Activated T-cell treated with anti-CD3 and anti-CD28 coated beads, Interleukin-2, amount 50 U/mL, for 1 hour (primary cell): ENCODE results near the gene ZDHHC14.
"Not testable (repeated sequence)": the region's sequence is repeated elsewhere in the genome, so short reads cannot be mapped to it uniquely, and the experiment has no call there.

Experiments used
- DNase-seq: peaks from one replicate; pipeline ENCODE4 v3.0.0-alpha.2; 2020

The ZDHHC14 gene

DNA sequence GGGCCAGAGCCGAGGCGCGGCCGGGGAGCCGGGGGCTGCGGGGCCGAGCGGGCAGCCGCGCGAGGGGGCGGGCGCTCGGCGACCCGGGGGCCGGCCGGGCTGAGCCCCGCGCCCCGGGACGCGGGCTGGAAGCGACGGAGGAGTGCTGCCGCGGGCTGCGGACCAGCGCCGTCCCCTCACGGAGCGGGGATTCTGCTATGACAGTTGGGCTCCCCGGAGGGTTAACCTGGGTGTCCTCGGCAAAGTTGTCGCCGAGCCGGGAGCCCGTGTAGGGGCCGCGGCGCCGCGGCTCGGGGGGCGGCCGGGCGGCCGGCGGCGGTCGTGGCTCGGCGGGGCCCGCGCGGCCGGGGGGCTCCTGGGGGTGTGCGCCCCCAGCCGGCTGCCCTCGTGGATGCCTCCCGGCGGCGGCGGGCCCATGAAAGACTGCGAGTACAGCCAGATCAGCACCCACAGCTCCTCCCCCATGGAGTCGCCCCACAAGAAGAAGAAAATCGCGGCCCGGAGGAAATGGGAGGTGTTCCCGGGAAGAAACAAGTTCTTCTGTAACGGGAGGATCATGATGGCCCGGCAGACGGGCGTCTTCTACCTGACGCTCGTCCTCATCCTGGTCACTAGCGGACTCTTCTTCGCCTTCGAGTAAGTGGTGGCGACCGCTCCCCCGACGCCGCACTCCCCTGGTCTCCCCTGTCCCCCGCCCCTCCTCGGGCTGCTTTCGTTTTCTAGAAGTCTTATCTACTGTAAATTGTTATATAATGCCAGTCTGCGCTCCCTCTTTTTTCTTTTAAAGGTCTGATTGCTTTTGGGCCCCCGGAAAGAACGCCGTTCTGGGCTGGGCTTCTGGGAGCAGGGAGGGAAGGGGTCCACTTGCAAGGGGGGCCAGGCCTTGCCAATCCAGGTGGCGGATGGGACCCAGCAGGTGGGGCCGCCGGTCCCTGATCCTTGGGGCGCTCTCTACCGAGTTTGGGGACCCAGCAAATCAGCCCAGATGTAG is 936 bp downstream of the ZDHHC14 start:
- peak; percentile 66 for DNase-seq

DNA sequence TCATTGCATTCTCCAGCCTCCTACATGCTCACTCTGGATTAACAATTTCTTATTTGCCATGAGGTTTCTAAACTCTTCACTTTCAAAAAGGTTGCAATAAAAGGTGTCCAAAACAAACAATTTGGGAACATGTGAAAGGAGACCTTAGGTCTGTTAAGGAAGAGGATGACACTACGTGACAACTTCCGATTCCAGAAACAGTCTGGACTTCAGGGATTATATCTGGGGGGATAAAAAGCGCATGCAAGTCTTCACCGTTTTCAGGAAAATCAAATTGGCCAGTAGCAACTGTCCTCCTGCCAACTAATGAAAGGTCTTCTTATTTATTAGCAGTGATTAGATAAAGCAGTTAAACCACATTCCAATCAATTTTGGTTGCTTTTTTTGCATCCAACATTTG is 1.8 kb downstream of the ZDHHC14 start:
- DNase-seq = no peak

DNA sequence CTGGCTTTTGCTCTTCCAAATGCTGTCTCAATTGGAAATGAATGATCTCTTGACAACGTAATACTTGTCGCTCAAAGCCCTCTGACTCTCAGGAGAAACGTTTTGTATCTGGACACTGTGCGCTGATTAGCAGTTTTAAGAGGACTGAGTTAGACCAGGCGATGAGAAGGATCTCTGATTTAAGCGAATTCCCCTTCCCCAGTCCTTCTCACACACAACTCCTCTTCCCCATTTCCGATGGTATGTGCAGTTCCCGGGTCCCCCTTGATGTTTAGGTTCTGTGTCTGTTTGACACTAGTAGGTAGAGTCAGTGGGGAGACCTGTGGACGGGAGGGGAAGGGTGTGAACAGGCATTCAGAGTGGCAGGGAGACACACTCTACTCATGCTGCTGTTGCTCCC is 2.5 kb downstream of the ZDHHC14 start:
- DNase-seq = no peak

DNA sequence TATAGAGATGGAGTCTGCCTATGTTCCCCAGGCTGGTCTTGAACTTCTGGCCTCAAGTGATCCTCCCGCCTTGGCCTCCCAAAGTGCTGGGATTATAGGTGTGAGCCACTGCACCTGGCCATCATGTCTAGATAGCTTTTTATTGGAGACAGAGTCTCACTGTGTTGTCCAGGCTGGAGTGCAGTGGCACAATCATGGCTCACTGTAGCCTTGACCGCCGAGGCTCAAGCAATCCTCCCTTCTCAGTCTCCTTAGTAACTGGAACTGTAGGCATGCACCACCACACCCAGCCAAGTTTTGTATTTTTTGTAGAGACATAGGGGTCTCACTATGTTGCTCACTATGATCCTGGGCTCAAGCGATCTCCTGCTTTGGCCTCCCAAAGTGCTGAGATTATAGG is 4.0 kb downstream of the ZDHHC14 start:
- DNase-seq = not testable (repeated sequence)

DNA sequence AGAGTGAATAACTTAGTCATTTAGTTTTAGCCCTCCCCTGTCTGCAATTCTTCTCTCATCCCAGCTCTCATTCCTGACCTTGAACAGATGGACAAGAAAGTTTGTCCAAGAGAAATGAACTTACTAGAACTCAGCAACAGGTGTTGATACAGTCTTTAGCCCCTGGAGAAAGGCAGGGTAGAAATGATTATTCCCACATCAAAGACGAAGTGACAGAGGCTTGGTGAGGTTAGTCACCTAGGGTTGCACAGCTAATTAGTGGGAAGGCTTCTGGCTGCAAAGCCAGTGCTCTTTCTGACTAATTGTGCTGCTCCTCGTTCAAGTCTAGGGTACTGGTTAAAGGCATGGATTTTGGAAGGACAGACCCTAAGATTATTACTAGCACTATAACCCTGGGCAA is 4.5 kb downstream of the ZDHHC14 start:
- DNase-seq = no peak

DNA sequence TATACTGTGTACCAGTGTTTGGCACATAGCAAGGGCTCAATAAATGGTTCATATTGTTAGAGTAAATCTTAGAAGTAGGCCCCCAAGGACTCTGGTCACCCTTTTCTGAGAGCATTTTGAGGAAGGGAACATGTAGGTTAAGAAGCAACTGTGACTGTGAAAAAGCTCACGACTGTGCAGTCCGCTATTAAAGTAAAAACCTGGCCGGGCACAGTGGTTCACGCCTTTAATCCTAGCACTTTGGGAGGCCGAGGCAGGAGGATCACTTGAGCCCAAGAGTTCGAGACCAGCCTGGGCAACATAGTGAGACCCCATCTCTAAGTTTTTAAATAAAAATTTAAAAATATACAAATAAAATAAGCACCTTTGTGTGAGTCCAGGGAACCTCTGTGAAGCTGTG is 5.0 kb downstream of the ZDHHC14 start:
- no peak for DNase-seq

DNA sequence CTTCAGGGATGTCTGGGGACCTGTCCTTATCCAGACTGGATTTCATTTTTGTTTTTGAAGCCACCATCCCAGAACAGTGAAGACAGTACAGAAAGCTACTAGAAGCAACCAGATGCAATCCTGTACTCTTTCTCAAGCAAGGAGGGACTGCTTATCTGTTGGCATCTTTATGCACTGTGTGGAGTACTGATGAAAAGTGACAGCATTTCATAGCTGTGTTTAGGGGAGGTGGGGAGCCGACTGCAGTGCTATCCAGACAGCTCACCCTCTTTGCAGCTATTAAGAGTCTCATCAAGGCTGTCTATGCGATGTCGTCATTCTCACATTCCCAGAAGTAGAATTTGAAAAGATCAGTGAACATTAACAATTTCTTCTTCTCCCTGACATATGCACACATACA is 5.5 kb downstream of the ZDHHC14 start:
- no peak for DNase-seq

DNA sequence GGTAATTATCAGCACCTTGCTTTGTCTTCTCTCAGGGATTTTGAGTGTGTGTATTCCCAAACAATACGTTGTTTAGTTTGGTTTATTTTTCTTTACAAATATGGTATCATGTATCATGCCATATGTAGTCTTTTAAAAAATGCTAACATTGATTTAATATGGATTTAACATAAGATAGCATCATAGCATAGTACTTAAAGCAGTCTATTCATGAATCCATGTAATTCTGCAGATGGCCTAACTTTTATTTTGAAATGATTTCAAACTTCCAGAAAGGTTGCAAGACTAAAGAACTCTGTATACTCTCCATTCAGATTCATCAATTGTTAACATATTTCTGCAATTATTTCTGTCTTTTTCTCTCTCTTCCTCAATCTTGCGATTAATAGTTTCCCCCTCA is 7.9 kb downstream of the ZDHHC14 start:
- no peak for DNase-seq

DNA sequence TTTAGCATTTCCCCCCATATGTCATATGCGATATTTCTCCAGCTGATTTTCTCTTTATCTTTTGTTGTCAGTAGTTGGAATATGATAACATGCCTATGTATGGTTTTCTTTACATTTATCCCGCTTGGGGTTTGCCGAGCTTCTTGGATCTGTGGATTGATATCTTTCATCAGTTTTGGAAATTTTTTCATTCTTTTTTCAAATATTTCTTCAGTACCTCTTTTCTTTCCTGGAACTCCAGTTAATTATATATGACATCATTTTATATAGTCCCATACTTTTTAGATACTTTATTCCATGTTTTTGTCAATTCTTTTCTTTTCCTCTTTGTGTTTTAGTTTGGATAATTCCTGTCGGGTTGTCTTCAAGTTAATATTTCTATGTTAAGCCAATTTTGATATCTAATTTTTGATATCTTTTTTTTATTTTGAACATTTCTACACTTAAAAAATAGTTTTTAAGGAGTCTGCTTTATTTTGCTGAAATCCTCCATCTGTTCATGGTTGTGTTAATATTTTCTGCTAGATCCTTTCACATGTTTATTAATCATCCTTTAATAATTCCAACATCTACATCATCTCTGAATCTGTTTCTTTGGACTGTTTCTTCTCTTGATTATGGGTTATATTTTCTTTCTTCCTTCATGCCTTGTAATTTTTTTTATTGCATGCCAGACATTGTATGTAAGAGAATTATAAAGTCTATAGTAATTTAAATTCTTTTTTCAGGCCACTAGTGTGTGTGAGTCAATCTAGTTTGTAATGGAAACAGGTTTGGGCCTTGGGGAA is 9.5 kb downstream of the ZDHHC14 start:
- no peak for DNase-seq

DNA sequence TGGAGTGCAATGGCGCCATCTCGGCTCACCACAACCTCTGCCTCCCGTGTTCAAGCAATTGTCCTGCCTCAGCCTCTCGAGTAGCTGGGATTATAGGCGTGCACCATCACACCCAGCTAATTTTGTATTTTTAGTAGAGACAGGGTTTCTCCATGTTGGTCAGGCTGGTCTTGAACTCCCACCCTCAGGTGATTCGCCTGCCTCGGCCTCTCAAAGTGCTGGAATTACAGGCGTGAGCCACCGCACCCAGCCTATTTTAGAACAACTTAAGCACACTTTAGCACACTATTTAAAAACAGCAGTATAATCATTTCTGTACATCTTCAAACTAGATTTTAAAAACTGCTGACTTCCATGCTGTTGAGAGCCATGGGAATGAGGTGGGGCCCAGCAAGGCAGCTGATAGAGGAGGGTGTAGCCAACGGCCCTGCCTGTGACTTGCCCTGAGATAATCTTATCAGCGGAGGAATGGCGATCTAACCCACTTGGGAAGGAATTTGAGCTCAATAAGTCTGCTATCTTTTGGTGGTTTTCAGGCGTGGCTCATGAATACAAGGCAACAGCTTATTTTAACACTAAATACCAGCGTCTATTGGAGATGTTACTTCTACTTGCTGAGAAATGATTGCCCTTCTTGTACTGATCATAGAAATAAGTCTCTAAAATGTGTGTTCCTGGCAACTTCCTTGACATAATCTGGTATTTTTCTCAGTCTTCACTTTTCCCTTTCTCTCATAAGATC is 12.1 kb downstream of the ZDHHC14 start:
- DNase-seq = no peak

DNA sequence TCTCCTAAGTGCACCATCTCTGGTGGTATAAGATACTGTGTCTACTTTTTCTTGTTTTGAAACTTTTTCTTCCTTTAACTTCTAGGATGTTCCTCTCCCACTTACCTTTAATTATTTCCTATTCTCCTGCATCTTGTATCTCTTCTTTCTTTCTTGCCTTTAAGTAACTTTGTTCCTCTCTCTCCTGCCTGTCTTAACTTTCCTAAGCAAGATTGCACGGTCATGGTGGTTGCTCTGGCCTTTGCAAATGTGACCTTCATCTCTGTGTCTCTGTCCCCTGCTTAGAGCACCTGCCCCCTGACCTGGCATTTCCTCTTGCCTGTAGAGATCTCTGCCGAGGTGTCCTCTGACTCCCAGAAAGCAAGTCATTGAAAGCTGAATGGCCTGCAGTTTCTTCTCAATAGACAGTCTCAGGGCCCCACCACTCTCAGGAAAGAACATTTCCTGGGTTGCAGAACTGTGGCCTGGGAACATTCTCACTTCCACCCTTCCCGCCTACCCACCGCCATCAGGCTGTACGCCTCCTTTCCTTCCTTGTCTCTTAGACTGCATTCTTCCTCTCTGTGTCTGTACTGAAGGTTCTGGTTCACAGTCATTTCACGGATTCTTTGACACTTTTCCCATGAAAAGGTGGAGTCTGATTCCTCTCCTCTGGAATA is 12.8 kb downstream of the ZDHHC14 start:
- DNase-seq = no peak

DNA sequence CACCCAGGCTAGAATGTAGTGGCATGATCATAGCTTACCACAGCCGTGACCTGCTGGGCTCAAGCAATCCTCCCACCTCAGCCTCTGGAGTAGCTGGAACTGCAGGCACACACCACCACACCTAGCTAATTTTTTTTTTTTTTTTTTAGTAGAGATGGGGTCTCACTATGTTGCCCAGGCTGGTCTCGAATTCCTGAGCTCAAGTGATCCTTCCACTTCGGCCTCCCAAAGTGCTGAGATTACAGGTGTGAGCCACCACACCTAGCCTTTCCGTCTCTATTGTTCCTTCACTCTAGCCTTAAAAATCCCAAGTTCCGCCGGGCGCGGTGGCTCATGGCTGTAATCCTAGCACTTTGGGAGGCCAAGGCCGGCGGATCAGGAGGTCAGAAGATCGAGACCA is 14.2 kb downstream of the ZDHHC14 start:
- DNase-seq = not testable (repeated sequence)

DNA sequence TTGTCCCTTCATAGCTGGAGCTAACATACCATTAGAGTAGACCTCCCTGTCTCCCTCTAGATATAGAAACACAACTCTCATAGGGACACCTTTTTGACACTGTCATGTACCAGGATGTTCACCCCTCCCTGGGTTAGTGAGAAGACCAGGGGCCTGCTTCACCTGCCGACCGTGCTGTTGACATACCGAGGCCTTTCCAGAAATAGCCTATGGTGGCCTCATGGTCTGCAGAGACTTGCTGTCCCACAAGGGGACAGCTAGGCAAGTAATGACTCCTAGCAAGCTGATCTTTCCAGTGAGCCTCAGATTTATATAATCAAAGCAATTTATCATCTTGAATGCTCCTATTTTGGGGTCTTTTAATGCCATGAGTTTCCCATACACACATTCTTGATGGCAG is 15.0 kb downstream of the ZDHHC14 start:
- no peak for DNase-seq

DNA sequence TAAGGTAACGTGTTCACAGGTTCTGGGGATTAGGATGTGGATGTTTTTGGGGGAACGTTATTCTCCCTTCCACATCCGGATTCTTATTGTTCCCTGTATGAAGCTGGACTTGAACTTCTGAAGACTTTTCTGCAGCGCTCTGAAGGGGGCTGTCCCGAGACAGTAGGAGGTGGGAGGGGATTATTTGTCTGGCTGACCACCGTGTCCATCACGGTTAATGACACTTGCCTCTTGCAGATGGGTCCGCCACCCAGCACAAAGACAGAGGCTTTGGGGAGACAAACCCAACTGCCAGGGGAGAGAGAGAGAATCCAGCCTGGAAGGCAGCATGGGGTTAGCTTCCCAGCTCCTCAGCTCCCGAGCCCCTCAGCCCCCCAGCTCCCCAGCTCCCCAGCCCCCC is 16.7 kb downstream of the ZDHHC14 start:
- DNase-seq = no peak

DNA sequence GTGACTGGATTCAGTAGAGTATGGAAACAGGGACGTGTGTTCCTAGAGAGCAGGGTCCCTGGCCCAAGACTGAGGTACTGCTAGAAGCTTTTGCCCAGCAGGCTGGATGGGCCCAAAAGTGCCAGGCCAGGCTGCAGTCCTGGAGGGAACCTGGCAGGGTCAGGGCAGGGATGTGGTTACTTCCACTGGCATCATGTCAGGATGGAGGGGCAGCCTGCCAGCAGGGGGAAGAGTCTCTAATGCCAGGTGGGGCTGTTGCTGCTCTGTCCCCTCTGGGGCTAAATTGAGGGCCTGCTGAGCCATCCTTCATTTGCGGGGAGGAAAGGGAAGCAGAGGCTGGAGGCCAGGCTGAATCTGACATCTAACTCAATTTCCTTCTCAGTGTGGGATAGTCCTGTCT is 17.2 kb downstream of the ZDHHC14 start:
- DNase-seq = no peak

DNA sequence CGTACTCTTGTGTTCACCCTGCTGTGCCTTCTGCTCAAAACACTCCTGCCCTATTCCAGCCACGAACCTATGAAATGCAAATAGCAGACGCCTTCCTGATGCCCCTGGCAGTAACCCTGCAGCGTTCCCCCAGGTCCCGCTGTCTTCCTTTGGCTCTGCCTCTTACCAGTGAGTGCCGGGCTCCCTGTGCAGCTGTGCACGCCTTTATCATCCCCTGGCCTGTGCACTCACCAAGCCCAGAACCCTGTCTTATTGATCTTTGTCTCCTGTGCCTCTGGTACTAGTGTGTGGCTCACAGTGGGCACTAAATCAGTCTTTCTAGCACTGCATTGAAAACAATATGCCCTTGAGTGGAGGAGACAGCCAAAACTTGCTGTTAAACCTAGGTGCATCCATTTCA is 19.7 kb downstream of the ZDHHC14 start:
- DNase-seq = no peak

DNA sequence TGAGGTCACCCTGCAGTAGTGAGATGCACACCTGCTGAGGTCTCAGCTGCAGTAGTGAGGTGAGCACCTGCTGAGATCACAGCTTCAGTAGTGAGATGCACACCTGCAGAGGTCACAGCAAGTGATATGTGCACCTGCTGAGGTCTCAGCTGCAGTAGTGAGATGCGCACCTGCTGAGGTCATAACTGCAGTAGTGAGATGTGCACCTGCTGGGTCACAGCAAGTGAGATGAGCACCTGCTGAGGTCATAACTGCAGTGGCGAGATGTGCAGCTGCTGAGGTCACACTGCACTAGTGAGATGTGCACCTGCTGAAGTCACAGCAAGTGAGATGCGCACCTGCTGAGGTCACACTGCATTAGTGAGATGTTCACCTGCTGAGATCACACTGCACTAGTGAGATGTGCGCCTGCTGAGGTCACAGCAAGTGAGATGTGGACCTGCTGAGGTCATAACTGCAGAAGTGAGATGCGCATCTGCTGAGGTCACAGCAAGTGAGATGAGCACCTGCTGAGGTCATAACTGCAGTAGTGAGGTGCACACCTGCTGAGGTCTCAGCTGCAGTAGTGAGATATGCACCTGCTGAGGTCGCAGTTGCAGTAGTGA is 20.8 kb downstream of the ZDHHC14 start:
- DNase-seq = no peak

DNA sequence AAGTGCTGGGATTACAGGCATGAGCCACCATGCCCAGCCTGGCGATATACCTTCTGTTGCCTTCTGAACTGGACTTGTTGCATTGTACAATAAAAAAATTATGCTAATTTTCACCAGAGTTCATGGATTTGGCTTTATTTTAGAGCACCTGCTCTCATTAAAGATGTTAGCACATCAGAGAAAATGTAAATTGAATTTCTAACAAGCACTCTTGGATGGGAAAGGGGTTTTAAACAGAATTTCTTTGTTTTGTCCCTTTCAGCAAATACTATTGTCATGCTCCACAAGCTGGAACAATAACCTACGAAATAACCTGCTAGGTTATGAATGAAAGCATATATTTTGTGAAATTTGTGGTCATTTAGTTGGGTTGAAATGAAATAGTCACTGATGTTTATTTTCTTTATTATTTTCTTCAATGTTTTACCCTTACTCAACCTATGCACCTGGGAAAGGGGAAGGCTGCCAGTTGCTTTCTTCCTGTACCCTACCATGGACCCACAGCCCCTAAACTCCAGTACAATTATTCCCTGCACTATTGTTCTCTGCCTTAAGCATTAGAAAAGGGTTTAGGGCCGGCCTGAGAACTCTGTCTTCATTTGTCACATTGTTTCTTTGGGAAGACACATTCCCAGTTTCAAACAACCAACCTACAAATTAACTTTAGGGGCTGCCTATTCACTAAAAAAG is 22.2 kb downstream of the ZDHHC14 start:
- no peak for DNase-seq

DNA sequence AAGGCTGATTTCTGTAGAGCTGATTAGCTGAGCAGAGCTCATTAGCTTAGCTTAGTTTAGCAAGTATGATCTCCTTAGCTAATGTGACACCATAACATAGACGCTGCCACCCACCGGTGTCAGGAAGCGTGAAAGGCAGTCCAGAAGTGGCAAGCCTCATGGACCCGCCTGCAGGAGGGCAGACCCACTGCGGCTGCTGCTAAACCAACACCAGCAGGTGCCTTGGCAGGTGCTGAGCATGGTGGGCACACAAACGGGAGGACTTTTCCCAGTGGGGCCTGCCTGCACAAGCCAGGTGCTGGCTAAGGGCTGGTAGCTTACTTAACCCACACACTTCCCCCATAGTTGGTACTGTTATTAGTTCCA is 22.7 kb downstream of the ZDHHC14 start:
- no peak for DNase-seq

DNA sequence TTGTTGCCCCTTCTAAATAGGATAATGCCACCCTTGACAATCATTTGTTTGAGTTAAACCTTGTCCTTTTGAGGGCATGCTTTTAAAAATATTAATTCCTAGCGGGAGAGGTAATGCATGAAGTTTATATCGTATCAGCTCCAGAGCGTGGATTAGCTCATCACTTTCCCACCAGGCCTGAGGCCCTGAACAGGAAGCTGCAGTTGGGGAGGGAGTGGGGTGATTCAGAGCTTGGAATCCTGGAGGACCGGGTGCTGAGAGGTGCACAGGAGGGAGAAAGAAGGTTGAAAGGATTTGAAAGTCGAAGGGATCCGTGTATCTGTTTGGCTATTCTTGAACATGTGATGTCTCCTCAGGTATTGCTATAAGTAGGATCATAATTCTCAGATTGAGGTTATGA is 25.0 kb downstream of the ZDHHC14 start:
- no peak for DNase-seq

DNA sequence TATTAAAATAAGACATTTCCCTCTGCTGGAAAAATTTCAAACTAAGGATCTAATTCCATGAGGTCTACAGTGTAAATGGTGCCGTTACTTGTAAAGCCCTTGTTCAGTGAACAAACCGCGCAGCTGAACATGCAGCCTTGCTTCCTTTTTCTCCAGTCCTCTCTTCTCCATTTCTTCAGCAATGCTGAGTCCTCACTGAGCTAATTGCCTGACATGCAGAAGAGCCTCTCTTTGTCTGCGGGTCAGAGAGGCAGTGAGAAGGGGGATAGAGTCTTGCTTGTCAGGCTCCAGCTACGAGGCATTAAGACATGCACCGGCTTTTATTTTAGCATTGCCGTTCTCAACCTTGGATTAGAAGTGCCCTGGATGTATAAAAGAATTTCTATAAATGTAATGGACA is 25.7 kb downstream of the ZDHHC14 start:
- DNase-seq = no peak

DNA sequence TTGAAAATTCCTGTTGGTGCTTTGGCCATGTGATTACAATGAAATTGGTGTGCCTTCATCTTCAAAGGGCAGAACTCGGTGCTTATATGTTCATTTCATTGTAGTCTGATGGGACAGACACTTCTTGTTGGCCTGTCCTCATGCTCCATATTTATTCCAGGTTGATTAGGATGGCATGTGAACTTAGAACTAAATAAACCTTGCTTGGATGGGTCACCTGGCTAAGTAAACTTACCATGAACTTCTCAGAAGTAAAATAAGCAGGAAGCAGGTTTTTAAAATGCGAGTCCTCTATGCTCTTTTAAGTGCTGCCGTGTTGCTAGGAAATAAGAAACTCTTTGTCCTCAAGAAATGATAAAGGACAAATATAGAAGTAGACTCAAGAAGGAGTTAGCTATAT is 26.7 kb downstream of the ZDHHC14 start:
- DNase-seq = no peak
